GM12873 (cell line): ENCODE results near the gene UTP14C.

Experiments
- CTCF ChIP-seq: IDR thresholded peaks from 2 replicates; pipeline ENCODE4 v1.5.1; 2012; ENCODE audit warnings: low read depth, mild to moderate bottlenecking, moderate library complexity, low read length, control low read depth; ENCODE audit not compliant: insufficient read depth; ENCODE audit errors: missing control alignments

Gene UTP14C

GRCh38 chr13:51998723-51999509 lies 25.6 kb upstream of the UTP14C start:
- TF ChIP-seq CTCF, result no peak

GRCh38 chr13:51999510-51999911 lies 25.0 kb upstream of the UTP14C start:
- no peak for TF ChIP-seq CTCF

GRCh38 chr13:51999921-52000320 lies 24.6 kb upstream of the UTP14C start:
- no peak for TF ChIP-seq CTCF

GRCh38 chr13:52001120-52001731 lies 23.3 kb upstream of the UTP14C start:
- TF ChIP-seq CTCF, result peak; percentile 75

- TF ChIP-seq CTCF, result no peak
Observed at GRCh38 chr13:52002361-52002760, 22.1 kb upstream of the UTP14C start.

- TF ChIP-seq CTCF, result no peak
Observed at GRCh38 chr13:52003541-52003940, 20.9 kb upstream of the UTP14C start.

- no peak for TF ChIP-seq CTCF
Observed at GRCh38 chr13:52004511-52005170, 19.9 kb upstream of the UTP14C start.
